ENCODE data around the gene KCTD17.

GRCh38 chr22:37109242-37109917, 57.8 kb downstream of the KCTD17 start, which contains the start of gene TMPRSS6:
- TF ChIP-seq CTCF (conservative IDR thresholded peaks at IDR 0.05 in 1 of 2, IDR thresholded peaks at IDR 0.05 in 1 of 2; ENCODE audit: low read depth in 1 of 2, low read length in 2 of 2) (no peak), EZH2 (IDR thresholded peaks at IDR 0.05; ENCODE audit: low read length, missing control alignments) (no peak)
